ENCODE results near the gene TFPI. TPM values are rescaled to one million over a fixed set of nuclear protein-coding genes. Genes with fewer than 3 reads are reported as not detected.

The TFPI gene
- total RNA-seq, 4 donors from 2014 or later = 75.1 to 110 (median 92.2) TPM

GRCh38 chr2:187493180-187493579 lies 61.1 kb downstream of the TFPI start:
- H3K9me3 ChIP-seq = no peaks in the 10 kb centered on the region
- H3K36me3 ChIP-seq = peaks cover 0 to 22% (median 0%) of the 10 kb centered on the region in 3 donors
- no peak overlapping the region for H3K27ac ChIP-seq
- H3K27me3 ChIP-seq = no peaks in the 10 kb centered on the region
- TF ChIP-seq POLR2A (IDR thresholded peaks at IDR 0.05) (no peak), CTCF (IDR thresholded peaks at IDR 0.05) (no peak), EP300 (IDR thresholded peaks at IDR 0.05) (no peak)
- no peak overlapping the region for H3K4me3 ChIP-seq
- 91 to 94% methylated on average over 5 of the region's 5 CpGs for WGBS, 2 donors
- no peak for DNase-seq (ENCODE audit: low spot score in 2 of 2)
- peaks cover 0 to 7% (median 0%) of the 10 kb centered on the region in 4 donors for H3K4me1 ChIP-seq

GRCh38 chr2:187486241-187486640 lies 68.0 kb downstream of the TFPI start:
- Histone ChIP-seq H3K9me3 (no peaks in the 10 kb centered on the region), H3K27me3 (no peaks in the 10 kb centered on the region), H3K36me3 (peaks cover 0 to 7% (median 0%) of the 10 kb centered on the region in 3 donors), H3K4me3 (no peak overlapping the region), H3K27ac (no peak overlapping the region), H3K4me1 (peaks cover 0 to 16% (median 0%) of the 10 kb centered on the region in 4 donors)
- no peak for TF ChIP-seq CTCF (IDR thresholded peaks at IDR 0.05)
- TF ChIP-seq EP300 (IDR thresholded peaks at IDR 0.05) = no peak
- no peak for TF ChIP-seq POLR2A (IDR thresholded peaks at IDR 0.05)
- DNase-seq (ENCODE audit: low spot score in 2 of 2) = no peak

GRCh38 chr2:187485523-187485922 lies 68.7 kb downstream of the TFPI start:
- TF ChIP-seq CTCF (IDR thresholded peaks at IDR 0.05) = no peak
- no peak for TF ChIP-seq POLR2A (IDR thresholded peaks at IDR 0.05)
- no peak for TF ChIP-seq EP300 (IDR thresholded peaks at IDR 0.05)
- no peak for DNase-seq (ENCODE audit: low spot score in 2 of 2)
- Histone ChIP-seq H3K4me3 (no peak overlapping the region), H3K36me3 (peaks cover 0 to 7% (median 0%) of the 10 kb centered on the region in 3 donors), H3K27me3 (no peaks in the 10 kb centered on the region), H3K9me3 (no peaks in the 10 kb centered on the region), H3K27ac (no peak overlapping the region), H3K4me1 (peaks cover 0 to 16% (median 0%) of the 10 kb centered on the region in 4 donors)
- WGBS, 2 donors = 84% methylated on average over 1 of the region's 1 CpG

GRCh38 chr2:187483537-187483936 lies 70.7 kb downstream of the TFPI start:
- Histone ChIP-seq H3K36me3 (peaks cover 0 to 7% (median 0%) of the 10 kb centered on the region in 3 donors), H3K9me3 (no peaks in the 10 kb centered on the region), H3K27ac (no peak overlapping the region), H3K4me1 (peaks cover 0 to 8% (median 0%) of the 10 kb centered on the region in 4 donors), H3K4me3 (no peak overlapping the region), H3K27me3 (no peaks in the 10 kb centered on the region)
- TF ChIP-seq EP300 (IDR thresholded peaks at IDR 0.05) = no peak
- TF ChIP-seq POLR2A (IDR thresholded peaks at IDR 0.05) = no peak
- TF ChIP-seq CTCF (IDR thresholded peaks at IDR 0.05) = no peak
- 23 to 31% methylated on average over 2 of the region's 2 CpGs for WGBS, 2 donors
- no peak for DNase-seq (ENCODE audit: low spot score in 2 of 2)

GRCh38 chr2:187482796-187483195 lies 71.4 kb downstream of the TFPI start:
- 71 to 73% methylated on average over 5 of the region's 5 CpGs for WGBS, 2 donors
- Histone ChIP-seq H3K4me3 (no peak overlapping the region), H3K9me3 (no peaks in the 10 kb centered on the region)

More at GRCh38 chr2:187482796-187483195, 71.4 kb downstream of the TFPI start:
- Histone ChIP-seq H3K27ac (no peak overlapping the region), H3K36me3 (peaks cover 0 to 7% (median 0%) of the 10 kb centered on the region in 3 donors), H3K4me1 (peaks cover 0 to 5% (median 0%) of the 10 kb centered on the region in 4 donors), H3K27me3 (no peaks in the 10 kb centered on the region)
- TF ChIP-seq CTCF (IDR thresholded peaks at IDR 0.05) (no peak), EP300 (IDR thresholded peaks at IDR 0.05) (no peak), POLR2A (IDR thresholded peaks at IDR 0.05) (no peak)
- no peak for DNase-seq (ENCODE audit: low spot score in 2 of 2)

Data from tibial nerve (tissue), 4 donors.